Osteoblast (primary cell): Measurements from ENCODE around the gene DTHD1. TPM values are rescaled to one million over a fixed set of nuclear protein-coding genes. Genes with fewer than 3 reads are reported as not detected.

Experiments
- DNase-seq: peaks from one replicate; pipeline ENCODE4 v3.0.0; 2011; ENCODE audit warnings: low spot score, mixed read lengths; ENCODE audit not compliant: insufficient read length; ENCODE audit errors: missing footprints
- H2AFZ ChIP-seq: 2 replicates; pipeline ENCODE4 v1.6.0; 2011; ENCODE audit warnings: mild to moderate bottlenecking, low read length
- H3K27ac ChIP-seq: 2 replicates; pipeline ENCODE4 v1.5.1; 2011; ENCODE audit warnings: mild to moderate bottlenecking, low read depth, low read length, moderate library complexity
- H3K27me3 ChIP-seq: 2 replicates; pipeline ENCODE4 v1.6.0; 2012; ENCODE audit warnings: mild to moderate bottlenecking, control low read depth, inconsistent platforms, low read length, moderate library complexity; ENCODE audit not compliant: insufficient read depth
- H3K36me3 ChIP-seq: 2 replicates; pipeline ENCODE4 v1.5.1; 2011; ENCODE audit warnings: mild to moderate bottlenecking, low read length, control low read depth, moderate library complexity; ENCODE audit not compliant: insufficient read depth
- H3K4me1 ChIP-seq: 2 replicates; pipeline ENCODE4 v1.5.1; 2011; ENCODE audit warnings: mild to moderate bottlenecking, low read length, control low read depth, moderate library complexity; ENCODE audit not compliant: insufficient read depth
- H3K4me2 ChIP-seq: 2 replicates; pipeline ENCODE4 v1.6.0; 2011; ENCODE audit warnings: mild to moderate bottlenecking, low read length; ENCODE audit not compliant: insufficient read depth
- H3K4me3 ChIP-seq: fragments of 200-600 bp; sonication (generic); 3 replicates; pipeline ENCODE4 v1.5.1; 2012; ENCODE audit warnings: mild to moderate bottlenecking, low read length, inconsistent platforms; ENCODE audit not compliant: insufficient read depth
- H3K79me2 ChIP-seq: 2 replicates; pipeline ENCODE4 v1.6.0; 2012; ENCODE audit warnings: mild to moderate bottlenecking, low read length, control low read depth, inconsistent platforms; ENCODE audit not compliant: insufficient read depth
- H3K9me3 ChIP-seq: 2 replicates; pipeline ENCODE4 v1.5.1; 2011; ENCODE audit warnings: low read depth, low read length, control low read depth
- H4K20me1 ChIP-seq: 2 replicates; pipeline ENCODE4 v1.6.0; 2012; ENCODE audit warnings: mild to moderate bottlenecking, low read length, control low read depth; ENCODE audit not compliant: insufficient read depth
- CTCF ChIP-seq: IDR thresholded peaks from 2 replicates; pipeline ENCODE4 v1.5.1; 2011; ENCODE audit warnings: mild to moderate bottlenecking, low read depth, low read length, moderate library complexity; ENCODE audit errors: extremely low read depth
- total RNA-seq: library from RNA; depleted of rRNA; stranded (reverse); fragments of >200 nt; gene quantifications from 2 replicates; pipeline ENCODE4 v1.2.3, GENCODE V29; 2012

Gene DTHD1
- total RNA-seq, 1 donor = not detected

- no peak for TF ChIP-seq CTCF
- peaks cover 3% of the 10 kb centered on the region for H3K9me3 ChIP-seq
- H3K79me2 ChIP-seq = no peaks in the 10 kb centered on the region
- no peaks in the 10 kb centered on the region for H4K20me1 ChIP-seq
- no peak overlapping the region for H3K27ac ChIP-seq
- no peaks in the 10 kb centered on the region for H3K4me1 ChIP-seq
- H3K27me3 ChIP-seq = no peaks in the 10 kb centered on the region
- DNase-seq = no peak
- H2AFZ ChIP-seq = no peak overlapping the region
- H3K36me3 ChIP-seq = no peaks in the 10 kb centered on the region
- no peak overlapping the region for H3K4me3 ChIP-seq
- H3K4me2 ChIP-seq = no peak overlapping the region
Measured at GRCh38 chr4:36327400-36327799, 46.0 kb downstream of the DTHD1 start.

- Histone ChIP-seq H3K4me3 (no peak overlapping the region), H2AFZ (no peak overlapping the region), H3K4me2 (no peak overlapping the region), H4K20me1 (no peaks in the 10 kb centered on the region), H3K9me3 (peaks cover 3% of the 10 kb centered on the region), H3K27me3 (no peaks in the 10 kb centered on the region), H3K4me1 (no peaks in the 10 kb centered on the region), H3K36me3 (no peaks in the 10 kb centered on the region), H3K27ac (no peak overlapping the region), H3K79me2 (no peaks in the 10 kb centered on the region)
- DNase-seq = no peak
- TF ChIP-seq CTCF = no peak
Measured at GRCh38 chr4:36328130-36328529, 46.7 kb downstream of the DTHD1 start.

GRCh38 chr4:36329228-36329627 lies 47.8 kb downstream of the DTHD1 start:
- H3K4me3 ChIP-seq = no peak overlapping the region
- H3K4me2 ChIP-seq = no peak overlapping the region
- no peak overlapping the region for H3K27ac ChIP-seq
- no peaks in the 10 kb centered on the region for H3K27me3 ChIP-seq
- no peaks in the 10 kb centered on the region for H3K9me3 ChIP-seq
- no peaks in the 10 kb centered on the region for H4K20me1 ChIP-seq
- no peaks in the 10 kb centered on the region for H3K4me1 ChIP-seq
- H3K36me3 ChIP-seq = no peaks in the 10 kb centered on the region
- no peak overlapping the region for H2AFZ ChIP-seq
- H3K79me2 ChIP-seq = no peaks in the 10 kb centered on the region
- DNase-seq = no peak
- no peak for TF ChIP-seq CTCF

- Histone ChIP-seq H3K4me2 (no peak overlapping the region), H4K20me1 (no peaks in the 10 kb centered on the region), H3K27ac (no peak overlapping the region), H3K4me1 (no peaks in the 10 kb centered on the region), H2AFZ (no peak overlapping the region), H3K9me3 (no peaks in the 10 kb centered on the region), H3K79me2 (no peaks in the 10 kb centered on the region), H3K4me3 (no peak overlapping the region), H3K27me3 (no peaks in the 10 kb centered on the region), H3K36me3 (no peaks in the 10 kb centered on the region)
- DNase-seq = no peak
- no peak for TF ChIP-seq CTCF
Measured at GRCh38 chr4:36330796-36331195, 49.4 kb downstream of the DTHD1 start.
